CD4-positive, alpha-beta T cell treated with Interleukin-17A for 1 hour (primary cell): ENCODE measurements around the gene CALY.

Experiments
- DNase-seq: peaks from one replicate; pipeline ENCODE4 v3.0.0-alpha.2; 2020

The CALY gene

GRCh38 chr10:133350283-133350949 lies 13.7 kb upstream of the CALY start:
- DNase-seq: no peak

GRCh38 chr10:133349577-133350011 lies 12.9 kb upstream of the CALY start:
- no peak for DNase-seq

- DNase-seq: no peak
These were observed 12.5 kb upstream of the CALY start for GRCh38 chr10:133349160-133349568.

- DNase-seq: no peak
These were observed 11.2 kb upstream of the CALY start for GRCh38 chr10:133347710-133348517.

GRCh38 chr10:133346413-133346812 lies 9.7 kb upstream of the CALY start:
- DNase-seq: no peak

GRCh38 chr10:133344236-133344635 lies 7.5 kb upstream of the CALY start:
- no peak for DNase-seq

GRCh38 chr10:133343558-133343957 lies 6.9 kb upstream of the CALY start:
- no peak for DNase-seq

GRCh38 chr10:133342942-133343341 lies 6.2 kb upstream of the CALY start:
- no peak for DNase-seq

GRCh38 chr10:133341983-133342382 lies 5.3 kb upstream of the CALY start:
- DNase-seq: no peak

GRCh38 chr10:133339708-133340380 lies 3.1 kb upstream of the CALY start:
- no peak for DNase-seq

GRCh38 chr10:133338080-133339071 lies 1.7 kb upstream of the CALY start:
- DNase-seq: no peak

GRCh38 chr10:133337370-133337725 lies 652 bp upstream of the CALY start:
- no peak for DNase-seq

GRCh38 chr10:133336118-133336576 lies 549 bp downstream of the CALY start:
- DNase-seq: no peak

GRCh38 chr10:133335246-133336117 lies 1.2 kb downstream of the CALY start:
- DNase-seq: peak; percentile 89

GRCh38 chr10:133334503-133335245 lies 2.0 kb downstream of the CALY start:
- peak; percentile 25 for DNase-seq

- no peak for DNase-seq
These were observed 3.6 kb downstream of the CALY start for GRCh38 chr10:133332936-133333699.

GRCh38 chr10:133329491-133330202 lies 7.0 kb downstream of the CALY start:
- DNase-seq: peak; percentile 87

GRCh38 chr10:133328358-133329343 lies 8.0 kb downstream of the CALY start:
- DNase-seq: no peak
